B cell (primary cell): ENCODE data around the gene TRIM29. TPM values are rescaled to one million over a fixed set of nuclear protein-coding genes. Genes with fewer than 3 reads are reported as not detected.

Experiments
- ATAC-seq: fragments of 200-7000 bp; cut with Tn5 transposase; one replicate; pipeline ENCODE4 v1.10.0; 2021; ENCODE audit warnings: low read depth, mild to moderate bottlenecking, moderate number of reproducible peaks, moderate library complexity
- CTCF ChIA-PET: fragments of 350-600 bp; sonication (Branson Sonifier 250); formaldehyde crosslinking; loops from one replicate; lab custom pipeline; 2021; ENCODE audit warnings: antibody characterized with exemption, inconsistent platforms; lab: Charles Lee
- POLR2A ChIA-PET: fragments of 350-600 bp; sonication (Branson Sonifier 250); formaldehyde crosslinking; loops from one replicate; lab custom pipeline; 2021; ENCODE audit warnings: antibody characterized with exemption; lab: Charles Lee
- DNase-seq: peaks from one replicate; pipeline ENCODE4 v3.0.0; 2013
- H2AFZ ChIP-seq: 2 replicates; pipeline ENCODE4 v1.6.1; 2012; ENCODE audit warnings: mild to moderate bottlenecking, low read depth, low read length; ENCODE audit not compliant: insufficient read depth, poor library complexity, severe bottlenecking
- H3K27ac ChIP-seq, 2 donors: 1 replicate in 1 of 2; 2 replicates in 1 of 2; pipeline ENCODE4 v1.5.1; 2012 to 2013; ENCODE audit warnings: low read length in 2 of 2, mild to moderate bottlenecking in 2 of 2, moderate library complexity in 1 of 2
- H3K27me3 ChIP-seq, 4 experiments: fragments of 200-600 bp in 1 of 4; sonication (generic) in 1 of 4; replicated peaks in 1 of 4; 1 replicate in 2 of 4; 2 replicates in 2 of 4; pipeline versions ENCODE4 v1.6.1 to v1.7.0; 2013 to 2016; ENCODE audit warnings: low read length in 3 of 4, mild to moderate bottlenecking in 2 of 4, mixed read lengths in 1 of 4, moderate library complexity in 1 of 4; ENCODE audit not compliant: insufficient read depth in 4 of 4, control insufficient read depth in 3 of 4; ENCODE audit errors: control extremely low read depth in 1 of 4
- H3K36me3 ChIP-seq, 2 experiments: replicated peaks in 1 of 2; 1 replicate in 1 of 2; 2 replicates in 1 of 2; pipeline versions ENCODE4 v1.6.1 to v1.7.1; 2013; ENCODE audit warnings: low read length in 1 of 2; ENCODE audit not compliant: insufficient read depth in 2 of 2, control insufficient read depth in 1 of 2; ENCODE audit errors: control extremely low read depth in 1 of 2, extremely low read depth in 1 of 2
- H3K4me1 ChIP-seq, 2 donors: fragments of 200-600 bp in 1 of 2; sonication (generic) in 1 of 2; 1 replicate in 1 of 2; 2 replicates in 1 of 2; pipeline versions ENCODE4 v1.5.1 to v1.6.1; 2013 to 2017; ENCODE audit warnings: low read length in 2 of 2; ENCODE audit not compliant: control insufficient read depth in 2 of 2, insufficient read depth in 2 of 2
- H3K4me2 ChIP-seq: replicated peaks from 2 replicates; pipeline ENCODE3; 2012; ENCODE audit warnings: mild to moderate bottlenecking, low read depth, low read length; ENCODE audit not compliant: poor library complexity, severe bottlenecking
- H3K4me3 ChIP-seq, 5 experiments: fragments of 200-600 bp in 1 of 5; sonication (generic) in 1 of 5; 1 replicate in 3 of 5; 2 replicates in 2 of 5; pipeline versions ENCODE4 v1.5.1 to v1.7.0; 2011 to 2016; ENCODE audit warnings: low read length in 4 of 5, mild to moderate bottlenecking in 4 of 5, low read depth in 2 of 5, control low read depth in 1 of 5, moderate library complexity in 1 of 5; ENCODE audit not compliant: insufficient read depth in 1 of 5; ENCODE audit errors: control extremely low read depth in 1 of 5, extremely low read depth in 1 of 5
- H3K79me2 ChIP-seq: fragments of 200-600 bp; sonication (generic); one replicate; pipeline ENCODE4 v1.6.0; 2016; ENCODE audit warnings: low read length; ENCODE audit not compliant: control insufficient read depth, insufficient read depth
- H3K9ac ChIP-seq: fragments of 200-600 bp; sonication (generic); 2 replicates; pipeline ENCODE4 v1.6.1; 2017; ENCODE audit warnings: mild to moderate bottlenecking, low read length, moderate library complexity
- H3K9me3 ChIP-seq, 3 donors: one replicate each; pipeline versions ENCODE4 v1.6.1 to v1.7.1; 2013; ENCODE audit warnings: low read length in 2 of 3; ENCODE audit not compliant: control insufficient read depth in 2 of 3, insufficient read depth in 1 of 3; ENCODE audit errors: control extremely low read depth in 1 of 3
- H4K20me1 ChIP-seq: 2 replicates; pipeline ENCODE4 v1.6.0; 2012; ENCODE audit warnings: mild to moderate bottlenecking, low read length; ENCODE audit not compliant: insufficient read depth, control insufficient read depth, poor library complexity, severe bottlenecking
- H3K27ac Mint-ChIP-seq: one replicate; pipeline ENCODE4 v1.8.0; 2021; ENCODE audit warnings: mixed read lengths
- H3K27me3 Mint-ChIP-seq: one replicate; pipeline ENCODE4 v1.8.0; 2021; ENCODE audit warnings: mixed read lengths
- H3K4me1 Mint-ChIP-seq: one replicate; pipeline ENCODE4 v1.8.0; 2021; ENCODE audit warnings: mixed read lengths
- H3K4me3 Mint-ChIP-seq: one replicate; pipeline ENCODE4 v1.8.0; 2021; ENCODE audit warnings: mixed read lengths
- H3K9me3 Mint-ChIP-seq: one replicate; pipeline ENCODE4 v1.8.0; 2022; ENCODE audit warnings: mixed read lengths; ENCODE audit not compliant: insufficient read depth
- EZH2 ChIP-seq: IDR thresholded peaks from 2 replicates; pipeline ENCODE4 v1.6.1; 2012; ENCODE audit warnings: borderline replicate concordance, low read depth, mild to moderate bottlenecking, moderate library complexity, low read length; ENCODE audit not compliant: insufficient read depth, poor library complexity, severe bottlenecking
- WGBS: methylation state at CpG from one replicate; pipeline ENCODE4 v1.1.5; 2013; ENCODE audit warnings: missing lambda C conversion rate; ENCODE audit not compliant: insufficient coverage; 5-methylcytosine and 5-hydroxymethylcytosine counted together
- intact Hi-C: fragments of 100-400 bp; cut with micrococcal nuclease; formaldehyde crosslinking; loops from one replicate; pipeline ENCODE4 v1.10.0; 2022
- polyA plus RNA-seq: library from polyadenylated mRNA; depleted of rRNA; stranded (reverse); fragments of >200 nt; gene quantifications from 2 replicates; pipeline ENCODE4 v1.2.3, GENCODE V29; 2012
- total RNA-seq, 2 donors: library from RNA; stranded (reverse); fragments of 120-200 nt in 1 of 2; gene quantifications; 1 replicate in 1 of 2; 2 replicates in 1 of 2; pipeline versions ENCODE4 v1.2.3 to v1.2.4, GENCODE V29; 2013 to 2022
- TF ChIP-seq, protein P1 (sequence below): fragments of 200-600 bp; IDR thresholded peaks from one replicate; pipeline ENCODE4 v1.8.0; 2022; ENCODE audit warnings: antibody characterized with exemption, mild to moderate bottlenecking

The TRIM29 gene
- total and polyA plus RNA-seq, 2 donors (not counting 1 experiment from before 2014, with no cell fraction given): not detected

DNA sequence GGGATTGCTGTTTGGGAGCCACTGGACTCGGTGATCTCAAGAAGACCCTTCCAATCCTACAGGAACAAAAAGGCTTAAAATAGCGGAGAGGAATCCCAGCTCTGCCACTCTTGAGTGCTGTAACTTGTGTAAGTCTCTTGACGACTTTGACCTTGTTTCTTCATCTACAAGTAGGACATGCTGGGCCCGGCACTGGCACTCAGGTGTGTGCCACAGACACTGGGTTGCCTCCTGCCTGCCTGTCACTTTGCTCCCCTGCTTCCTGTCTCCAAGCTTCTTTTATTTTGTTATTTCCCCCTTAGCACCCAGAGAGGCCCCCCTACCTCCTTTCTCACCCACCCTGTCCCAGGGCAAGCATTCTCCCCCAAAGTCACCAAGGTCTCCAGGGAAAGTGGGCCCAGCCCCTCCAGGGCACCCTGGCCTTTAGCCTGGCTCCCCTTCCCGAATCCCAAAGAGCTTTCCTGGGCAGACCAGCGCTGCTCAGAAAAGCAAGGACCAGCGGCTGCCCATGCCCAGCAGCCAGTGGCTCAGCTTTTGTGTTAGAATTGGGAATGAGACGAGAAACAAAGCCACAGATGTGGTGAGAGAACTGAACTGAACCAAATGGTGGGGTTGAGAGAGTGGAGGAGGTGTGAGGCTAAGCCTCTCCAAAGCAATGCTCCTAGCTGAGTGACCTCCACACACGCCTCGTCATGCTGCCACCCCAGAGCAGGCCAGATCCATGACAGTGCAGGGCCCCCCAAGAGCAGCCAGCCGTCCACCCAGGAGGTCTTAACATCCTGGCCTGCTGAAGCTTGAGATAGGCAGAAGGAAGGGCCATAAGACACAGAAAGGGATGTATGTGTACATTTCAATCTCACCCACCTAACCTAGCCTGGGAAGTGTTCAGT lies 4.5 kb downstream of the TRIM29 start:
- Histone ChIP-seq H2AFZ (no peak overlapping the region), H3K9me3 (no peaks in the 10 kb centered on the region), H3K36me3 (no peaks in the 10 kb centered on the region), H3K27me3 (no peaks in the 10 kb centered on the region), H4K20me1 (no peaks in the 10 kb centered on the region), H3K4me2 (no peak overlapping the region), H3K9ac (no peak overlapping the region), H3K79me2 (no peaks in the 10 kb centered on the region), H3K4me1 (no peaks in the 10 kb centered on the region), H3K27ac (no peak overlapping the region), H3K4me3 (no peak overlapping the region)
- peaks cover 11% of the 10 kb centered on the region for H3K27me3 Mint-ChIP-seq
- ATAC-seq (no peak), DNase-seq (no peak)
- intact Hi-C loops: no loop called here
- ChIA-PET POLR2A (no interaction called here), CTCF (interaction anchor here (1.1 kb wide), 1 partner anchor 26 kb away, joined by 3 read pairs; no protein-coding TSS in a partner anchor)
- H3K4me3 Mint-ChIP-seq: no peak overlapping the region
- H3K9me3 Mint-ChIP-seq: no peaks in the 10 kb centered on the region
- no peak overlapping the region for H3K27ac Mint-ChIP-seq
- TF ChIP-seq, protein P1, sequence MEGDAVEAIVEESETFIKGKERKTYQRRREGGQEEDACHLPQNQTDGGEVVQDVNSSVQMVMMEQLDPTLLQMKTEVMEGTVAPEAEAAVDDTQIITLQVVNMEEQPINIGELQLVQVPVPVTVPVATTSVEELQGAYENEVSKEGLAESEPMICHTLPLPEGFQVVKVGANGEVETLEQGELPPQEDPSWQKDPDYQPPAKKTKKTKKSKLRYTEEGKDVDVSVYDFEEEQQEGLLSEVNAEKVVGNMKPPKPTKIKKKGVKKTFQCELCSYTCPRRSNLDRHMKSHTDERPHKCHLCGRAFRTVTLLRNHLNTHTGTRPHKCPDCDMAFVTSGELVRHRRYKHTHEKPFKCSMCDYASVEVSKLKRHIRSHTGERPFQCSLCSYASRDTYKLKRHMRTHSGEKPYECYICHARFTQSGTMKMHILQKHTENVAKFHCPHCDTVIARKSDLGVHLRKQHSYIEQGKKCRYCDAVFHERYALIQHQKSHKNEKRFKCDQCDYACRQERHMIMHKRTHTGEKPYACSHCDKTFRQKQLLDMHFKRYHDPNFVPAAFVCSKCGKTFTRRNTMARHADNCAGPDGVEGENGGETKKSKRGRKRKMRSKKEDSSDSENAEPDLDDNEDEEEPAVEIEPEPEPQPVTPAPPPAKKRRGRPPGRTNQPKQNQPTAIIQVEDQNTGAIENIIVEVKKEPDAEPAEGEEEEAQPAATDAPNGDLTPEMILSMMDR: no peak
- TF ChIP-seq EZH2: no peak
- 86% methylated on average over 9 of the region's 11 CpGs for WGBS
- no peaks in the 10 kb centered on the region for H3K4me1 Mint-ChIP-seq

DNA sequence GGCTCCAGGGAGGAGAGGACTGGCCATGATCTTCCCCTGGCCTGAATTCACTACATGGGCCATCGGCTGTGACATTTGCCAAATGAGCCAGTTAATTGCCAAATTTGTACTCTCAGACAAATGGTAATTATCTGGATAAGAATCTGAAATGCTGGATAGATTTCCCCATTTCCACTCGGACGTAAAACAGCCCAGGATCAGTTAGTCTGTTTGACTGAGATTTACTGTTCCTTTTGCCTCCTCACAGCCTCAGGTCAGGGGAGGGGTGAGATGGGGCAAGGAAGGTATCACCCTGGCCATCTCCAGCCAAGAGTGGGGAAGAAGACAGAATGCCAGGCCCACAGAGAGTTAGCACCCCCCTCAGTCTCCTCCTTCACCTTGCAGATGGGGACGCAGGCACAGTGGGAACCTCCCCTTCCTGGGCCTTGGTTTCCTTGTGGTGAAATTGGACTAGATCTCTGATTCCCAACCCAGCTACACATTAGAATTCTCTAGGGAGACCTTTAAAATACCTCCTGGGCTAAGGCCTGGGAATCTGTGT lies 5.2 kb downstream of the TRIM29 start:
- ATAC-seq (no peak), DNase-seq (no peak)
- Histone ChIP-seq H3K79me2 (no peaks in the 10 kb centered on the region), H3K9me3 (no peaks in the 10 kb centered on the region), H3K27ac (no peak overlapping the region), H3K4me1 (no peaks in the 10 kb centered on the region), H3K4me3 (no peak overlapping the region), H3K27me3 (no peaks in the 10 kb centered on the region), H3K9ac (no peak overlapping the region), H3K36me3 (no peaks in the 10 kb centered on the region), H3K4me2 (no peak overlapping the region), H4K20me1 (no peaks in the 10 kb centered on the region), H2AFZ (no peak overlapping the region)
- no peaks in the 10 kb centered on the region for H3K9me3 Mint-ChIP-seq
- no peak for TF ChIP-seq EZH2
- TF ChIP-seq, protein P1: no peak
- 97% methylated on average over 3 of the region's 4 CpGs for WGBS
- H3K27ac Mint-ChIP-seq: no peak overlapping the region
- CTCF ChIA-PET: no interaction called here
- no peaks in the 10 kb centered on the region for H3K4me1 Mint-ChIP-seq
- POLR2A ChIA-PET: no interaction called here
- intact Hi-C loops: no loop called here
- H3K27me3 Mint-ChIP-seq: peaks cover 11% of the 10 kb centered on the region
- H3K4me3 Mint-ChIP-seq: no peak overlapping the region
